Measurements from ENCODE around the gene SRGN.

- TF ChIP-seq CTCF (IDR thresholded peaks at IDR 0.05; ENCODE audit: insufficient read depth, low read length) = no peak
- TF ChIP-seq POLR2AphosphoS5 (IDR thresholded peaks at IDR 0.05; ENCODE audit: low read depth) = no peak
- TF ChIP-seq GABPA (IDR thresholded peaks at IDR 0.05; ENCODE audit: low read depth) = no peak
These were observed 42.3 kb downstream of the SRGN start for GRCh38 chr10:69130251-69130650.

All from HL-60 (cell line).